NCI-H1436 treated with DMSO at 0.1 percent for 48 hours (cell line): ENCODE measurements around the gene TBX10.
"Not testable (repeated sequence)": the region's sequence is repeated elsewhere in the genome, so short reads cannot be mapped to it uniquely, and the experiment has no call there.

ENCODE experiments used
- DNase-seq: peaks from one replicate; lab custom pipeline; 2025; lab: John Stamatoyannopoulos, UW

The TBX10 gene

DNA sequence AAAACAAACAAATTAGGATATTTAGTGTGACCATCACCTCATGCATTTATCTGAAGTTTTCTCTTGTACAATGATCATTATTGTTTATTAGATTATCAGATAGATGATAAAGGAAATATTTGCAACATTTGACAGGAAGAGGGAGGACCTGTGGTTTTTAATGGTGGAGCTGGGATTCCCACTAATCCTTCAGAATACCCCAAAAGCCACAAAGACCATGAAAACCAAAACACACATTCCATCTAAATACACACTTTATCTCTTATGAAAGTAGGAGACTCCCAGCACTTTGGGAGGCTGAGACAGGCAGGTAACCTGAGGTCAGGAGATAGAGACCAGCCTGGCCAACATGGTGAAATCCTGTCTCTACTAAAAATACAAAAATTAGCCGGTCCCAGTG is 40.4 kb downstream of the TBX10 start:
- no peak for DNase-seq

DNA sequence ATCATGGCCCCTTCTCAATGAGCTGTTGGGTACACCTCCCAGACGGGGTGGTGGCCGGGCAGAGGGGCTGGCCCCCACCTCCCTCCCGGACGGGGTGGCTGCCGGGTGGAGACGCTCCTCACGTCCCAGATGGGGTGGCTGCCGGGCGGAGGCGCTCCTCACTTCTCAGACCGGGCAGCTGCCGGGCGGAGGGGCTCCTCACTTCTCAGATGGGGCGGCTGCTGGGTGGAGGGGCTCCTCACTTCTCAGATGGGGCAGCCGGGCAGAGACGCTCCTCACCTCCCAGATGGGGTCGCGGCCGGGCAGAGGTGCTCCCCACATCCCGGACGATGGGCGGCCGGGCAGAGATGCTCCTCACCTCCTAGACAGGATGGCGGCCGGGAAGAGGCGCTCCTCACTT is 41.6 kb downstream of the TBX10 start:
- DNase-seq, result not testable (repeated sequence)

DNA sequence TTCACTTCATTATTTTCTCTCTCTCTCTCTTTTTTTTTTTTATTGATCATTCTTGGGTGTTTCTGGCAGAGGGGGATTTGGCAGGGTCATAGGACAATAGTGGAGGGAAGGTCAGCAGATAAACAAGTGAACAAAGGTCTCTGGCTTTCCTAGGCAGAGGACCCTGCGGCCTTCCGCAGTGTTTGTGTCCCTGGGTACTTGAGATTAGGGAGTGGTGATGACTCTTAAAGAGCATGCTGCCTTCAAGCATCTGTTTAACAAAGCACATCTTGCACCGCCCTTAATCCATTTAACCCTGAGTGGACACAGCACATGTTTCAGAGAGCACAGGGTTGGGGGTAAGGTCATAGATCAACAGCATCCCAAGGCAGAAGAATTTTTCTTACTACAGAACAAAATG is 42.1 kb downstream of the TBX10 start:
- DNase-seq, result not testable (repeated sequence)

DNA sequence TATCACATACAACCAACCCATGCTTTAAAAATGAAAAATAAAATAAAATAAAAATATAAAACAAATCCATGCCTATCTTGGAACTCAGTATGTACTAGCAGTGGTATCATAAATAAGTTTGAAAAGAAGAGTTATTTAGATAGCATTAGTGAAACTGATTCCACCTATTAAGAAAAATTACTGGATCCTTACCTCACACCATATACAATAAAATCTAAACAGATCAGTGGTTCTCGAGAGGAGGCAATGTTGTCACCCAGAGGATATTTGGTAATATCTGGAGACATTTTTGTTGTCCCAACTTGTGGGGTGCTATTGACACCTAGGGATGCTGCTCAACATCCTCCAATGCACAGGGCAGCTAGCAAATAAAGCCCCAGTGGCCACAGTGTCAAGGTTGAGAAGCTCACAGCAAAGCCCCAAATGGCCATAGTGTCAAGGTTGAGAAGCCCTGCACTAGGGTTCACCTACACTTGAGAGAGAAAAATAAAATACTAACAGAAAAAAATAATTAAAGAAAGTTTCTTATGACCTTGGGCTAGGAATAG is 42.7 kb downstream of the TBX10 start:
- DNase-seq, result no peak

DNA sequence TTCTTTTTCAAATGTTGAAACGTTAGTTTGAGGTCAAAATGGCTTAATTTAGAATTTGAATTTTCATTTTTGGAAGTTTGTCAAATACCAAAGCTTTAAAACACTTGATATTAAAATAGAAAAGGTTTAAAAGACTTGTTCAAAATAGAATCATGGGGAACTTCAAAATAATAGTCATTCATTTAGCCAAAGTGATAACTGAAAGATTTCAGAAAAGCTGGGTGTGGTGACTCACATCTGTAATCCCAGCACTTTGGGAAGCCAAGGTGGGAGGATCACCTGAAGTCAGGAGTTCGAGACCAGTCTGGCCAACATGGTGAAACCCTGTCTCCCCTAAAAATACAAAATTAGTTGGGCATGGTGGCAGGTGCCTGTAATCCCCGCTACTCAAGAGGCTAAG is 45.1 kb downstream of the TBX10 start:
- DNase-seq, result no peak

DNA sequence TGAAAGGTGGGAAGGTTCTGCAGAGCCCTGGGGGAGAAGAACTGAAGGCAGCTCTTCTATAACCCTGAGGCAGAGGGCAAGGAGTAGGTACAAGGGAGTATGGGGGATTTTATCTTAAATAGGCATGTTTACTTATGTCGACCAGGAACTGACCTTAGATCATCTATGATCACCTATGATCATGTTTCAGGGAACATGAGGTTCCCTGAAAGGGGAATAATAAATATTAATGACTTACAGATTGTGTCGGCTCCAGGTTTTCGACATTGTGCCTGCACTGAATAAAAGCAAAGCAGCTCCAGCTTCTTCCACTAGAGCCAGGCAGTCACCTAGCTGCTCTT is 46.0 kb downstream of the TBX10 start:
- DNase-seq, result no peak

DNA sequence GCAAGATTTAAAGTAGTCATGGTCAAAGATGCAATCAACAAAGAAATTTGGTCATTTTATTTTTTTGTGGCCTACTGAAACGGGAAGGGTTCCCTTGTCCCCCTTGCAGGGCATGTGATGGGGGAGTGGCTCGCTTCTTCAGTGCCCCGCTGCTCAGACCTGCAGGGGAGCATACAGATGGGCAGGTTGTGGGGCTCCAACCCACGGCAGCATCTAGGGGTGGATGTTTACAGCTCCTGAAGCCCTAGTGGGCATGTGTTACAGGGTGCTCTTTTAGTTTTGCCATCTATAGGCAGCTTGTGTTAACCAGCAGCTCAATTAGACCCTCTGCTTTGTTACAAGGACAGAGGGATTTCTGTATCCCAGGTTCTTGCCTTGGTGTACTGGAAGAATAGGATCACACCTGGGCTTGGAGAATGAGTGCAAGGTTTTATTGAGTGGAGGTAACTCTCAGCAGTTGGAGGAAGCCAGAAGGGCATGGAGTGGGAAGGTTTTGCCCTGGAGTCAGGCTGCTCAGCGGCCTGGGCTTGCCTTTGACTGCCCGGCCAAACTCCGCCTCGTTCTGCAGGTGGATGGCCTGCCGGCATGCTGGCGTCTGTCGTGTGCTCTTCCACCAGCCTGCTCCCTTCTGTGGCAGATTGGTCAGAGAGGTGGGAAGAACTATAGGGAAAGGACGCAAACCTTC is 46.5 kb downstream of the TBX10 start:
- DNase-seq, result no peak

DNA sequence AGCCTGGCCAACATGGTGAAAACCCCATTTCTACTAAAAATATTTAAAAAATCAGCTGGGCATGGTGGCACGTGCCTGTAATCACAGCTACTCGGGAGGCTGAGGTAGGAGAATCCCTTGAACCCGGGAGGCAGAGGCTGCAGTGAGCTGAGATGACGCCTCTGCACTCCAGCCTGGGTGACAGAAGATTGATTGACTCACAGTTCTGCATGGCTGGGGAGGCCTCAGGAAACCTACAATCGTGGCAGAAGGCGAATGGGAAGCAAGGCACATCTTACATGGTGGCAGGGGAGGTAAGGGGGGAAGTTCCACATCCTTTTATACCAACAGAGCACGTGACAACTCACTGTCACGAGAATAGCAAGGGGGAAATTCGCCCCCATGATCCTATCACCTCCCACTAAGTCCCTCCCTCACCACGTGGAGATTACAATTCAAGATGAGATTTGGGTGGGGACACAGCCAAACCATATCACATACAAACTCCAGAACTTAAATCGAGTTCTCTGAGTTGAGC is 50.6 kb downstream of the TBX10 start:
- DNase-seq, result not testable (repeated sequence)

DNA sequence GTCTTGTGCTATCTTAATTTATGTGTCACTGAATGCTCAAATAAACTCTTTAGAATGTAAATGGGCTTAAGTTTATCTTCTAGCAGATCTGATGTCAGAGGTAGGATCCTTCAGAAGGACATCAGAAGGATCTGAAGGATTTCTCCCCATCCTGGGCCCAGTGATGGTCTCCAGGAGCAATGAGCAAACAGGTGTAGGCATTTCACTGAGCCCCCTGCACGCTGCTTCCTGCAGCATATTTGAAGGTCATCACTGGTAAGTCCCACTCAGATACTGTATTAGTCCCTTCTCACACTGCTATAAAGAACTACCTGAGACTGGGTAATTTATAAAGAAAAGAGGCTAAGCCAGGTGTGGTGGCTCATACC is 51.4 kb downstream of the TBX10 start:
- DNase-seq, result no peak

DNA sequence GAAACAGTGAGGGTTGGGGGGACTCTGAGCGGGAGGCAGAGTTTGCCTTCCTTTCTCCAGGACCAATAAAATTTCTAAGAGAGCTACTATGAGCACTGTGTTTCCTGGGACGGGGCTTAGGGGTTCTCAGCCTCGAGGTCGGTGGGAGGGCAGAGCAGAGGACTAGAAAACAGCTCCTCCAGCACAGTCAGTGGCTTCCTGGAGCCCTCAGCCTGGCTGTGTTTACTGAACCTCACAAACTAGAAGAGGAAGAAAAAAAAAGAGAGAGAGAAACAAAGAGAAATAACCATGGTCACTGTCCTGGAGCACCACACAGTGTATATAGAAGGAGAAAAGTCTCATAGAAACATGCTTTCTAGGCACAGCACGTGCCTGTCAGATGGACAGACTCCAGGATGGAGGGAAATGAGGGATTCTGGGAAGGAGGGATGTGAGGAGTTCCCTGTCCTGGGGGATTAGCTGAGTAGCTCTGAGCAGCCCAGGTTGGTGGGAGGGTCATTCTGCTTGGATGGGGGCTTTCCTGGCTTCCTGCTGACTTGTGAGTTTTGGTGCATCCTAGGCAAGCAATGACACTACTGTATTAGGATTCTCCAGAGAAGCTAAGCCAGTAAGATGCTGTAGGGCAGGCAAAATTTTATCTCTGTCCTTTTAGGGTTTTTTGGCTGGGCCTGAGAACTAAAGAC is 52.9 kb downstream of the TBX10 start:
- DNase-seq, result no peak

DNA sequence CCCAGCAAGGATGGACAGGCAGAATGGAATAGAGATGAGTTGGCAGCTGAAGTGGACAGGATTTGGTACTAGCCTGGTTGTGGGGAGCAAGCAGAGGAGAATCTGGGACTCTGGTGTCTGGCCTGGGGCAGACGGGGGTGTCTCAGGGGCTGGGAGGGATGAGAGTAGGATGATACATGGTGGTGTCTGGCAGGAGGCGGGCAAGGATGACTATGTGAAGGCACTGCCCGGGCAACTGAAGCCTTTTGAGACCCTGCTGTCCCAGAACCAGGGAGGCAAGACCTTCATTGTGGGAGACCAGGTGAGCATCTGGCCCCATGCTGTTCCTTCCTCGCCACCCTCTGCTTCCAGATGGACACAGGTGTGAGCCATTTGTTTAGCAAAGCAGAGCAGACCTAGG is 53.7 kb downstream of the TBX10 start:
- no peak for DNase-seq

DNA sequence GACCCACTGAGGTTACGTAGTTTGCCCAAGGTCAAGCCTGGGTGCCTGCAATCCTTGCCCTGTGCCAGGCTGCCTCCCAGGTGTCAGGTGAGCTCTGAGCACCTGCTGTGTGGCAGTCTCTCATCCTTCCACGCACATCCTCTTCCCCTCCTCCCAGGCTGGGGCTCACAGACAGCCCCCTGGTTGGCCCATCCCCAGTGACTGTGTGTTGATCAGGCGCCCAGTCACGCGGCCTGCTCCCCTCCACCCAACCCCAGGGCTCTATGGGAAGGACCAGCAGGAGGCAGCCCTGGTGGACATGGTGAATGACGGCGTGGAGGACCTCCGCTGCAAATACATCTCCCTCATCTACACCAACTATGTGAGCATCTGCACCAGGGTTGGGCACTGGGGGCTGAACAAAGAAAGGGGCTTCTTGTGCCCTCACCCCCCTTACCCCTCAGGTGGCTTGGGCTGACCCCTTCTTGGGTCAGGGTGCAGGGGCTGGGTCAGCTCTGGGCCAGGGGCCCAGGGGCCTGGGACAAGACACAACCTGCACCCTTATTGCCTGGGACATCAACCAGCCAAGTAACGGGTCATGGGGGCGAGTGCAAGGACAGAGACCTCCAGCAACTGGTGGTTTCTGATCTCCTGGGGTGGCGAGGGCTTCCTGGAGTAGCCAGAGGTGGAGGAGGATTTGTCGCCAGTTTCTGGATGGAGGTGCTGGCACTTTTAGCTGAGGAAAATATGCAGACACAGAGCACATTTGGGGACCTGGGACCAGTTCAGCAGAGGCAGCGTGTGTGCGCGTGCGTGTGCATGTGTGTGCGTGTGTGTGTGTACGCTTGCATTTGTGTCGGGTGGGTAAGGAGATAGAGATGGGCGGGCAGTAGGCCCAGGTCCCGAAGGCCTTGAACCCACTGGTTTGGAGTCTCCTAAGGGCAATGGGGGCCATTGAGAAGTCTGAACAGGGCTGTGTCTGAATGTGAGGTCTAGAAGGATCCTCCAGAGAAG is 54.4 kb downstream of the TBX10 start:
- DNase-seq, result no peak

DNA sequence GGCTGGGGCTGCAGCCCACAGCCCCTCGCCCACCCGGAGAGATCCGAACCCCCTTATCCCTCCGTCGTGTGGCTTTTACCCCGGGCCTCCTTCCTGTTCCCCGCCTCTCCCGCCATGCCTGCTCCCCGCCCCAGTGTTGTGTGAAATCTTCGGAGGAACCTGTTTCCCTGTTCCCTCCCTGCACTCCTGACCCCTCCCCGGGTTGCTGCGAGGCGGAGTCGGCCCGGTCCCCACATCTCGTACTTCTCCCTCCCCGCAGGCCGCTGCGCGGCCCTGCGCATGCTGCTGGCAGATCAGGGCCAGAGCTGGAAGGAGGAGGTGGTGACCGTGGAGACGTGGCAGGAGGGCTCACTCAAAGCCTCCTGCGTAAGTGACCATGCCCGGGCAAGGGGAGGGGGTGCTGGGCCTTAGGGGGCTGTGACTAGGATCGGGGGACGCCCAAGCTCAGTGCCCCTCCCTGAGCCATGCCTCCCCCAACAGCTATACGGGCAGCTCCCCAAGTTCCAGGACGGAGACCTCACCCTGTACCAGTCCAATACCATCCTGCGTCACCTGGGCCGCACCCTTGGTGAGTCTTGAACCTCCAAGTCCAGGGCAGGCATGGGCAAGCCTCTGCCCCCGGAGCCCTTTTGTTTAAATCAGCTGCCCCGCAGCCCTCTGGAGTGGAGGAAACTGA is 55.2 kb downstream of the TBX10 start:
- no peak for DNase-seq

DNA sequence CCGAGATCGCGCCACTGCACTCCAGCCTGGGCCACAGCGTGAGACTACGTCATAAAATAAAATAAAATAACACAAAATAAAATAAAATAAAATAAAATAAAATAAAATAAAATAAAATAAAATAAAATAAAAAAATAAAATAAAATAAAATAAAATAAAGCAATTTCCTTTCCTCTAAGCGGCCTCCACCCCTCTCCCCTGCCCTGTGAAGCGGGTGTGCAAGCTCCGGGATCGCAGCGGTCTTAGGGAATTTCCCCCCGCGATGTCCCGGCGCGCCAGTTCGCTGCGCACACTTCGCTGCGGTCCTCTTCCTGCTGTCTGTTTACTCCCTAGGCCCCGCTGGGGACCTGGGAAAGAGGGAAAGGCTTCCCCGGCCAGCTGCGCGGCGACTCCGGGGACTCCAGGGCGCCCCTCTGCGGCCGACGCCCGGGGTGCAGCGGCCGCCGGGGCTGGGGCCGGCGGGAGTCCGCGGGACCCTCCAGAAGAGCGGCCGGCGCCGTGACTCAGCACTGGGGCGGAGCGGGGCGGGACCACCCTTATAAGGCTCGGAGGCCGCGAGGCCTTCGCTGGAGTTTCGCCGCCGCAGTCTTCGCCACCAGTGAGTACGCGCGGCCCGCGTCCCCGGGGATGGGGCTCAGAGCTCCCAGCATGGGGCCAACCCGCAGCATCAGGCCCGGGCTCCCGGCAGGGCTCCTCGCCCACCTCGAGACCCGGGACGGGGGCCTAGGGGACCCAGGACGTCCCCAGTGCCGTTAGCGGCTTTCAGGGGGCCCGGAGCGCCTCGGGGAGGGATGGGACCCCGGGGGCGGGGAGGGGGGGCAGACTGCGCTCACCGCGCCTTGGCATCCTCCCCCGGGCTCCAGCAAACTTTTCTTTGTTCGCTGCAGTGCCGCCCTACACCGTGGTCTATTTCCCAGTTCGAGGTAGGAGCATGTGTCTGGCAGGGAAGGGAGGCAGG is 56.0 kb downstream of the TBX10 start, which contains the start of gene GSTP1:
GSTP1 (plus strand) TSS at position 566 of the 958 bp plus-strand sequence; CDS start at position 598, 32 bp downstream.
- peak; percentile 65 for DNase-seq

DNA sequence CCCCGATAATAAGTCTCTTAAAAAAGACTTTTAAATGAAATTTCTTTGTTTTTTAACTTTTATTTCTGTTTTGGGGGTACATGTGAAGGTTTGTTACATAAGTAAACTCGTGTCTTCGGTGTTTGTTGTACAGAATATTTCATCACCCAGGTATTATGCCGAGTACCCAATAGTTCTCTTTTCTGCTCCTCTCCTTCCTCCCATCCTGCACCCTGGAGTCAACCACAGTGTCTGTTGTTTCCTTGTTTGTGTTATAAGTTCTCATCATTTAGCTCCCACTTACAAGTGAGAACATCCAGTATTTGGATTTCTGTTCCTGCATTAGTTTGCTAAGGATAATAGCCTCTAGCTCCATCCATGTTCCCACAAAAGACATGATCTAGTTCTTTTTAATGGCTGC is 57.6 kb downstream of the TBX10 start:
- DNase-seq, result no peak

DNA sequence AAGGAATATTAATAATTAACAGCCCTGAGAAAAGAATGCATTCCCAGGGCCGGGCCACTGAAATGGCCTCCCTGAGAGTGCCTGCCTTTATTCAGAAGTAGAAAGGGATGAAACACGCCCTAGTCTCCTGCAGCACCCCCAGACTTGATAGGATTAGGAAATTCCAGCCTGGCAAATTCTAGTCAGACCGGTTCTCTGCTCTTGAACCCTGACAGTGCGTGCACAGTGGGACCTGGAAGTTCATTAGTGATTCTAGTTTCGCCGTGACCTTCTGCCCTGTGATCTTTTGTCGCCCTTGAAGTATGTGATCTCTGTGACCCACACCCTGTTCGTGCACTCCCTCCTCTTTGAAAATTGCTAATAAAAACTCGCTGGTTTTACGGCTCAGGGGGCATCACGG is 58.1 kb downstream of the TBX10 start:
- no peak for DNase-seq
